ENCODE data around the gene SCYGR1.
"Not testable (repeated sequence)": the region's sequence is repeated elsewhere in the genome, so short reads cannot be mapped to it uniquely, and the experiment has no call there.

SCYGR1 gene

GRCh38 chr2:227387583-227387982, at the start of gene SCYGR1:
Gene SCYGR1 (minus strand): TSS chr2:227387949. CDS start chr2:227387949, 0 bp downstream.
- not testable (repeated sequence) for H3K27ac ChIP-seq; H3K36me3 ChIP-seq (ENCODE audit: insufficient read depth); H3K27me3 ChIP-seq (ENCODE audit: insufficient read depth, low read depth); H3K4me3 ChIP-seq (IDR thresholded peaks at IDR 0.05; ENCODE audit: insufficient read depth, low read depth, low read length); H2AFZ ChIP-seq (ENCODE audit: low read depth); H3K4me1 ChIP-seq (ENCODE audit: low read depth, poor library complexity, severe bottlenecking); H3K4me2 ChIP-seq; H3K79me2 ChIP-seq (ENCODE audit: insufficient read depth, low read depth); H3K9ac ChIP-seq; H4K20me1 ChIP-seq (ENCODE audit: insufficient read depth)

GRCh38 chr2:227436436-227437174, 48.9 kb upstream of the SCYGR1 start:
- no peaks in the 10 kb centered on the region for H3K4me1 ChIP-seq (ENCODE audit: low read depth, poor library complexity, severe bottlenecking)

GRCh38 chr2:227433171-227433570, 45.4 kb upstream of the SCYGR1 start:
- Histone ChIP-seq H3K9ac (no peak overlapping the region), H3K79me2 (ENCODE audit: insufficient read depth, low read depth) (no peaks in the 10 kb centered on the region), H3K4me3 (IDR thresholded peaks at IDR 0.05; ENCODE audit: insufficient read depth, low read depth, low read length) (no peak overlapping the region), H3K27ac (no peak overlapping the region), H3K36me3 (ENCODE audit: insufficient read depth) (no peaks in the 10 kb centered on the region), H2AFZ (ENCODE audit: low read depth) (no peak overlapping the region), H3K27me3 (ENCODE audit: insufficient read depth, low read depth) (no peaks in the 10 kb centered on the region), H3K4me1 (ENCODE audit: low read depth, poor library complexity, severe bottlenecking) (no peaks in the 10 kb centered on the region), H4K20me1 (ENCODE audit: insufficient read depth) (no peaks in the 10 kb centered on the region), H3K4me2 (no peak overlapping the region)
- no peak for TF ChIP-seq CTCF (conservative IDR thresholded peaks at IDR 0.05; ENCODE audit: low read depth, low read length)

More at GRCh38 chr2:227436436-227437174, 48.9 kb upstream of the SCYGR1 start:
- Histone ChIP-seq H2AFZ (ENCODE audit: low read depth) (no peak overlapping the region), H3K27ac (no peak overlapping the region), H3K4me2 (no peak overlapping the region), H3K79me2 (ENCODE audit: insufficient read depth, low read depth) (no peaks in the 10 kb centered on the region), H4K20me1 (ENCODE audit: insufficient read depth) (no peaks in the 10 kb centered on the region), H3K4me3 (IDR thresholded peaks at IDR 0.05; ENCODE audit: insufficient read depth, low read depth, low read length) (no peak overlapping the region), H3K36me3 (ENCODE audit: insufficient read depth) (no peaks in the 10 kb centered on the region), H3K27me3 (ENCODE audit: insufficient read depth, low read depth) (no peaks in the 10 kb centered on the region), H3K9ac (no peak overlapping the region)
- TF ChIP-seq CTCF (conservative IDR thresholded peaks at IDR 0.05; ENCODE audit: low read depth, low read length) = no peak

- H3K27ac ChIP-seq = no peak overlapping the region
- H3K36me3 ChIP-seq (ENCODE audit: insufficient read depth) = no peaks in the 10 kb centered on the region
- no peaks in the 10 kb centered on the region for H3K79me2 ChIP-seq (ENCODE audit: insufficient read depth, low read depth)
- H3K9ac ChIP-seq = no peak overlapping the region
- H3K4me1 ChIP-seq (ENCODE audit: low read depth, poor library complexity, severe bottlenecking) = no peaks in the 10 kb centered on the region
- H2AFZ ChIP-seq (ENCODE audit: low read depth) = no peak overlapping the region
- H3K27me3 ChIP-seq (ENCODE audit: insufficient read depth, low read depth) = no peaks in the 10 kb centered on the region
- H3K4me2 ChIP-seq = no peak overlapping the region
- H3K4me3 ChIP-seq (IDR thresholded peaks at IDR 0.05; ENCODE audit: insufficient read depth, low read depth, low read length) = no peak overlapping the region
- no peak for TF ChIP-seq CTCF (conservative IDR thresholded peaks at IDR 0.05; ENCODE audit: low read depth, low read length)
- no peaks in the 10 kb centered on the region for H4K20me1 ChIP-seq (ENCODE audit: insufficient read depth)
Measured at GRCh38 chr2:227430639-227431038, 42.9 kb upstream of the SCYGR1 start.

GRCh38 chr2:227428731-227429285, 41.1 kb upstream of the SCYGR1 start:
- Histone ChIP-seq H3K4me1 (ENCODE audit: low read depth, poor library complexity, severe bottlenecking) (no peaks in the 10 kb centered on the region), H3K79me2 (ENCODE audit: insufficient read depth, low read depth) (no peaks in the 10 kb centered on the region), H3K4me3 (IDR thresholded peaks at IDR 0.05; ENCODE audit: insufficient read depth, low read depth, low read length) (no peak overlapping the region), H3K9ac (no peak overlapping the region), H4K20me1 (ENCODE audit: insufficient read depth) (no peaks in the 10 kb centered on the region), H3K27ac (no peak overlapping the region), H3K27me3 (ENCODE audit: insufficient read depth, low read depth) (no peaks in the 10 kb centered on the region), H3K4me2 (no peak overlapping the region), H2AFZ (ENCODE audit: low read depth) (no peak overlapping the region), H3K36me3 (ENCODE audit: insufficient read depth) (no peaks in the 10 kb centered on the region)
- no peak for TF ChIP-seq CTCF (conservative IDR thresholded peaks at IDR 0.05; ENCODE audit: low read depth, low read length)

All from KMS-11 (cell line).